NCI-H526 treated with DMSO at 0.1 percent for 48 hours (cell line): Measurements from ENCODE around the gene GLRA3.

Experiments used
- DNase-seq: peaks from one replicate; lab custom pipeline; 2025; lab: John Stamatoyannopoulos, UW

The GLRA3 gene

GRCh38 chr4:174595141-174595929 lies 233.7 kb downstream of the GLRA3 start:
- DNase-seq = no peak

GRCh38 chr4:174593701-174594100 lies 235.3 kb downstream of the GLRA3 start:
- no peak for DNase-seq

GRCh38 chr4:174592985-174593335 lies 236.1 kb downstream of the GLRA3 start:
- DNase-seq = no peak

GRCh38 chr4:174592256-174592984 lies 236.6 kb downstream of the GLRA3 start:
- DNase-seq = no peak

GRCh38 chr4:174591243-174592021 lies 237.6 kb downstream of the GLRA3 start:
- no peak for DNase-seq

- no peak for DNase-seq
Observed at GRCh38 chr4:174590336-174590735, 238.7 kb downstream of the GLRA3 start.
